Brain microvascular endothelial cell (primary cell): ENCODE results near the gene KIF1B.

ENCODE experiments used
- DNase-seq: peaks from one replicate; pipeline ENCODE4 v3.0.0-alpha.2; 2020
- H3K27ac ChIP-seq: fragments of 250-450 bp; sonication (Bioruptor Pico); 2 replicates; pipeline ENCODE4 v1.5.1; 2020; ENCODE audit warnings: mild to moderate bottlenecking, moderate library complexity
- H3K27me3 ChIP-seq: fragments of 250-450 bp; sonication (Bioruptor Pico); replicated peaks from 2 replicates; pipeline ENCODE4 v1.5.1; 2020; ENCODE audit warnings: mild to moderate bottlenecking
- H3K36me3 ChIP-seq: fragments of 250-450 bp; sonication (Bioruptor Pico); replicated peaks from 2 replicates; pipeline ENCODE4 v1.5.1; 2020; ENCODE audit warnings: mild to moderate bottlenecking
- H3K4me3 ChIP-seq: 2 replicates; pipeline ENCODE4 v1.5.1; 2011; ENCODE audit warnings: low read depth, mild to moderate bottlenecking, control low read depth, low read length, moderate library complexity
- CTCF ChIP-seq: IDR thresholded peaks from 2 replicates; pipeline ENCODE4 v1.5.1; 2011; ENCODE audit warnings: low read depth, mild to moderate bottlenecking, moderate library complexity, low read length, control low read depth, inconsistent platforms; ENCODE audit errors: missing control alignments
- in situ Hi-C: cut with HindIII; loops from 2 replicates; pipeline ENCODE4 v1.10.0; 2017; ENCODE audit warnings: low sequenced_read_pairs, low pct_ligation_motif_present

Gene KIF1B

GRCh38 chr1:10171105-10171767, 39.1 kb upstream of the KIF1B start:
- DNase-seq, result no peak
- no peak for TF ChIP-seq CTCF
- in situ Hi-C loops, result no loop called here
- Histone ChIP-seq H3K27ac (no peak overlapping the region), H3K27me3 (no peaks in the 10 kb centered on the region), H3K4me3 (no peak overlapping the region), H3K36me3 (peaks cover 37% of the 10 kb centered on the region)

GRCh38 chr1:10171995-10172669, 38.2 kb upstream of the KIF1B start:
- H3K27me3 ChIP-seq, result no peaks in the 10 kb centered on the region
- H3K4me3 ChIP-seq, result no peak overlapping the region
- no peak overlapping the region for H3K27ac ChIP-seq
- TF ChIP-seq CTCF, result no peak
- H3K36me3 ChIP-seq, result peaks cover 33% of the 10 kb centered on the region
- in situ Hi-C loops, result no loop called here
- DNase-seq, result no peak

DNA sequence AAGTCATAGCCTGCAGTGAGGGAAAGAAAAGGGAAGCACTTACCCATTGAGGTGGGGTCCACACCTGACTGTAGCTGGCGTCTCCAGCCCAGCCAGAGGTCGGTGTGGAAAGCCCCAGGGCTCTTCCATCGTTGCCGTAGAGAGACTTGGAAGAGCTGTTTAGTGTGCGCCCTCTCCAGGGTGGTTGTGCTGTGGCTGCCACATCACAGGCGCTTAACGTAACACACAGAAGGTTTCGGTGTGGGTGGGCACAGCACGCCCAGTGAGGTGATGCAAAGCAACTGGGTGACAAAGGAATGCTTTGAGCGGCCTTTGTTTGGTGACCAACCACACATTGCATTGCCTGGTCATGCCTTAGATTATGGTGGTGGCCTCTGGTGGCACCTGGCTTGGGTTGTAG, 36.8 kb upstream of the KIF1B start:
- no peak overlapping the region for H3K27ac ChIP-seq
- H3K4me3 ChIP-seq, result no peak overlapping the region
- H3K36me3 ChIP-seq, result peaks cover 24% of the 10 kb centered on the region
- no peaks in the 10 kb centered on the region for H3K27me3 ChIP-seq
- TF ChIP-seq CTCF, result no peak
- DNase-seq, result no peak
- in situ Hi-C loops, result no loop called here

GRCh38 chr1:10177876-10178275, 32.5 kb upstream of the KIF1B start:
- no peaks in the 10 kb centered on the region for H3K27me3 ChIP-seq
- DNase-seq, result no peak
- H3K4me3 ChIP-seq, result no peak overlapping the region
- in situ Hi-C loops, result no loop called here
- H3K36me3 ChIP-seq, result peaks cover 7% of the 10 kb centered on the region
- no peak overlapping the region for H3K27ac ChIP-seq
- TF ChIP-seq CTCF, result no peak

- no peak overlapping the region for H3K27ac ChIP-seq
- TF ChIP-seq CTCF, result no peak
- peaks cover 6% of the 10 kb centered on the region for H3K36me3 ChIP-seq
- no peaks in the 10 kb centered on the region for H3K27me3 ChIP-seq
- no peak overlapping the region for H3K4me3 ChIP-seq
- in situ Hi-C loops, result no loop called here
- DNase-seq, result no peak
These were observed 31.6 kb upstream of the KIF1B start for GRCh38 chr1:10178597-10179405.
